ENCODE measurements around the gene XXYLT1.

Gene XXYLT1

DNA sequence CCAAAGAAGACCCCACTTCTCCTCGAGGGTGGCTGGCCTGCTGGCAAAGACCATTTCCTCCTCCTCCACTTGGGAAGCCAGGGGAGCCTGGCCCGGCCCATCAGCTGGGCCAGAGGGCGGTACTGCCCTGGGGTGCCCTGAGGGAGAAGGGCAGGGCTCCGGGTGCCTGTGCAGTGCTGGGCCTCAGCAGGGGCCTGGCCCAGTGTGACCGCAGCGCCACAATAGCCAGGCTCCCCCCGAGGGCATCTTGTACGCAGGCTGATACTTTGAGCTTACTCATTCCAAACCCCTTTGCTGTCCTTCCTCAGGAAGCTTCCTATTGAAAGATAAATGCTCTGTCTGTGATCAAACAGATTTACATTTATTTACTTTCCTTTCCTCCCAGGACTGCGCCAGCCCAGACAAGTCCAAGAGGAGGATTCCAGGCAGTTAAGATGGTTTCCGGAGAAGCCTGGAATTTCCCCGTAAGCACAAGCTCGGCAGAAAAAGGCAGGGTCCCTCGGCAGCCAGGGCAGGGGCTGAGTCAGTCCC, 240.1 kb downstream of the XXYLT1 start:
- peak in 3 of 42 donors; percentile 11 to 21 (median 14) for DNase-seq
- intact Hi-C loops (cut with DNase I): no loop called here

DNA sequence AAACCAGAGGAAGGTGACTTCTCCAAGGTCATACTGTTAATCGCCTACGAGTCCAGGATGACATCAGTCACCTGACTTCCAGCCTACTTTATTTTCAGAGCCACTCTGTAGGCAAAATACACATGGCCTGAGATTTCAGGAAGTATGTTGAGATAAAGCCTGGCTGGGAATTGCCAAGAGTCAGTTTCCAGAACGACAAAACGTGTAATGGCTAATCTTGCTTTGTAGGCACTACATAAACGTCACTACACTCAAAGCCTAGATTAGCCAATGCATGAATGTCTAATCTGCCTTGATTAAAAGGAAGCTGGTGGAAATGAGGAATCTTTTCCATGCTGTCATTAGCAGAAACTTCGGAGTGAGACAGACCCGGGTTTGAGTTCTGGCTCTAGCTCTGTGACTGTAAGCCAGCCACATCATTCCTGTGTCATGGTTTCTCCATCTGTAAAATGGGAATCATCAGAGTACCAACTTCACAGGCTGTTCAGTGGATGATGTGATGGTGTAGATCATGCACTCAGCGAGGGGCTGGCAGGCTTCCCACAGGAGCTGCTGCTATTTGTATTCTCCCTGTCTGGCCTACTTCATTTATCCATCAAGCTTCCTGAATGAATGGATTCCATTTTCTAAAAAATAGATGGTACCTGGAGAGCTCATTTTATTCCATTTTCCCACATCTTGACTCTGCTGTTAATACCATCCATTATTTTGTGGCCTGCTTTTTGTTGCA, 241.9 kb downstream of the XXYLT1 start:
- peak in 2 of 42 donors; percentile 3 to 7 for DNase-seq
- intact Hi-C loops (cut with DNase I): no loop called here

DNA sequence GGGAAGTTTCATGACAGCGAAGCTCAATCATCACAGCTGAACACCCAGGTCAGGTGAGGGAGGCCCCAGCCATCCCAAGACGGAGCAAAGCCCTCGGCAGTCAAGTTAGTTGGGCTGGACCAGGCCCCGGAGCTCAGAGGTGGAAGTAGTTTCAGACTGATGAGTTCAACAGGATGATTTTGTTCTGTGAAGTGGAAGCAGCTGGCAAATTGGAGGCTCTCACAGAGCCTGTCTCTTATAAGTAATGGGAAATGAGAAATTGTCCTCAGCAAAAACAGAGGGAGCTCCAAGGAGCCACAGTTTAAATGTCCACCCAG, 245.1 kb downstream of the XXYLT1 start:
- intact Hi-C loops (cut with DNase I): no loop called here
- no peak for DNase-seq

DNA sequence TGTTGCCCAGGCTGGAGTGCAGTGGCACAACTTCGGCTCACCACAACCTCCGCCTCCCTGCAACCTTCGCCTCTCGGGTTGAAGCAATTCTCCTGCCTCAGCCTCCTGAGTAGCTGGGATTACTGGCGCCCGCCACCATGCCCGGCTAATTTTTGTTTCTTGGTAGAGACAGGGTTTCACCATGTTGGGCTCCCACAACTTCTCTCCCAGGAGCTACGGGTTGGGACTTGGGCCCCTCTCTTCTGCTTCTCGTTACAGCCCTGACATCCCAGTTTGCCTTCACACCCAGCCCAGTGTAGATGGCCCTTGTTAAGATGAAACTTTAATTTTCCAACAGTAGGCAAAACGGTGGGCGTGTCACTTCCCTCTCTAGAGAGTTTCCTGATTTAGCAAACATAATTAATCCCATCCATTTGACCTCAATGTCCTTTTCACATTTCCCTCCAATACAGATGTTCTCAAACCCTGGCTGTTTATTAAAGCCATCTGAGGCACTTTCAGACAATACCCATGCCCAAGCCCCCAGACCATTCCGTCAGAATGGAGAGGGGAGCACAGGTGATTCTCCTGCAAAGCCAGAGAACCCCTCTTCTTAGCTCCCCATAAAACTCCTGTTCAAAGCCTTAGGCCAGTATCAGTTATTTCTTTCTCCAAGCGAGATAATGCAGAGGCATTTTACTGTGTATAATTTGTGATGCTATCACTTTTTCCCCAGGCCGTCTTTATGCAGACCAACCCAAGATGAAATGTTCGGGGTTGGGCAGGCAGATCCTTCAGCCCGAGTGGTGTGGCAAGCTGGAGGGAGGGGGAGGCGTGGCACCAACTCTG, 245.7 kb downstream of the XXYLT1 start:
- peak in 1 of 42 donors; percentile 23 for DNase-seq
- intact Hi-C loops (cut with DNase I): no loop called here

DNA sequence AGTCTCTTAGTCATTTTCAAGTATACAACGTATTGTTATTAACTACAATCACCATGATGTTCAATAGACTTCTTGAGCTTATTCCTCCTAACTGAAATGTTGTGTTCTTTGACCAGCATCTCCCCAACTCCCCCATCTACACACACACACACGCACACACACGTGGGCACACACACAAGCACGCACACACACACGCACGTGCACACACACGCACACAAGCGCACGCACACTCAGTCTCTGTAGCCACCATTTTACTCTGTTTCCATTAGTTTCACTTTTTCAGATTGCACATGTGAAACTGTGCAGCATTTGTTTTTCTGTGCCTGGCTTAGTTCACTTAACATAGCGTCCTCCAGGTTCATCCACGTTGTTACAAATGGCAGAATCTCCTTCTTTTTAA, 247.0 kb downstream of the XXYLT1 start:
- intact Hi-C loops (cut with DNase I): no loop called here
- peak in 1 of 42 donors; percentile 2 for DNase-seq

DNA sequence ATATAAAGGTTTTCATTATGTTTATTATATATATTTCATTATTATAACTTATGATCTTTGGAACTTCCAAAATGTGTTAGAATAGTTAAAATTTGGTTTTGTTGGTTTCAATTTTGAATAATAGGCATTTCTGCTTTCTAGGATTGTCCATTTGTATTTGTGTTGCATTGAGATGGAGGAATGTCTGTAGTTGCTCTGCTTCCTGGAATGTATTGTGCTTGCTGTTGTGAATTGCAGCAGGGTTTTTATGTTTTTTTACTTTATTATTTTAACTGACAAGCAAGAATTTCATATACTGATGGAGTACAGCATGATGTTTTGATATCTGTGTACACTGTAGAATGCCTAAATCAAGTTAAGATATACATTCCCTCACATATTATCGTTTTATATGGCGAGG, 247.4 kb downstream of the XXYLT1 start:
- intact Hi-C loops (cut with DNase I): no loop called here
- no peak for DNase-seq

DNA sequence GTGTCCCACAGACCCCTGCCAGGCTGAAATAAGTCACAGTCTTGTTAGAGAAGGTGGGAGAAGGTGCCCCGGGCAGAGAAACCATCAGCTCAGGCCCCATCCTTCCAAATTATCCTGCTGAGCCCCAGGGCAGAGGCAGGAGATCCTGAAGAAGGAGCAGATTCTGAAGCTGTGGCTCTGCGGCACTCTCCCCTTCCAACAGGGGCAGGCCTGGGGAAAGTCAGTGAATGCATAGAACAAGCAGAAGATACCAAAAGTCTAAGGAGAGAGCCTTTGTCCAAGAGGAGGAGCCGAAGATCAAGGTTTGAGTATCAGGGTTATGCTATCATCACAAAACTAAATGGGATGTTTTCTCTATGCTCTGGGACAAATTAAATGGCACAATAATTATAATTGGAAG, 249.3 kb downstream of the XXYLT1 start:
- intact Hi-C loops (cut with DNase I): no loop called here
- DNase-seq: peak in 1 of 42 donors; percentile 9

DNA sequence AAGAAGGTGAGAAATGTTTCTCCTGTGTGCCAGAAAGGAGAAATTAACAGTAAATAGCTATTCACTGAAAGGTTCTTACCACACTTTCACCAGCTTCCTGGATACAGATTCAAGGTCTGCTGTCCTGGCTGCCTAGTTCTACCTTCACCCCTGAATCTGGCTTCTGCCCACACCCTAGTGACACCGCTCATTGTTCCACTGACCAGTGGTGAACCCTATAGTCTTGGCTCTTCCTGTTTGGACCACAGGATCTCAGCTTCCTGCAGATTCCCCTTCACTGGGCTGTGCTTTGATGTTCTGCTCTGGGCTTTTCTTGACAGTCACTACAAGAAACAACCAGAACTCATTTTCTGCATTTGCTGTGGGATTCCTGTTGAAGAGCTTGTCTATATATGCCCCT, 250.0 kb downstream of the XXYLT1 start:
- intact Hi-C loops (cut with DNase I): no loop called here
- no peak for DNase-seq

DNA sequence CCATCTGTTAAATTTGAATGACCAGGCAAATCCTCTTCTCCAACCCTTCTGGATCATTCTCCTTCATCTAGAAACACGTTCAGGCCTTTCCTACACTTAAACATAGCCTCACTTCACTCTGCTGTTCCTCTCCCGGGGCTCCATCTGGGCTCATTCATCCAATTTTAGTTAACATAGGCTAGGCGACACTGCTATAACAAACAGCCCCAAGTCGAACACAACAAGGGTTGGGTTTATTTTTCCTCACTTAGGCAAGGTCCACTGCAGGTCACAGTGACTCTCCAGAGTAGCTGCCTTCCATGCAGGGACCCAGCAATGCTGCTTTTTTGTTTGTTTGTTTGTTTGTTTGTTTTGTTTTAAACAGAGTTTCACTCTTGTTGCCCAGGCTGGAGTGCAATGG, 250.8 kb downstream of the XXYLT1 start:
- intact Hi-C loops (cut with DNase I): no loop called here
- peak in 1 of 42 donors; percentile 1 for DNase-seq

DNA sequence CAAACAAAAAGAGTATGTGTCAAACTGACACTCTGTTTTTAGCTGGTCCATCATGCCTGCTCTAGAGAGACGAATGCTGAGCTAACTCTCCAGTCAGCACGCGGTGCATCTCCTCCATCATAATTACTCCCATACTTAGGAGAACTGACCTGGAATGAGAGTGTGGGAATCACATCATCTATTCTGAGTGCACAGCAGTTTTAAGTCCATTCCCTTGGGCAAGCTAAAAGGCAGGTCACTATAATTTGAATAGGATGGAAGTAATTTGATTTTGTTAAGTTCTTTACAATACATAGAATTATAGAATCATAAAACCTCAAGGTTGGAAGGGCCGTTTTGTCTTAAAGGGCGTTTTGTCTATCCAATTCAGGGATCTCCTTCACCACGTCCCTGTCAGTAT, 251.6 kb downstream of the XXYLT1 start:
- intact Hi-C loops (cut with DNase I): no loop called here

More for the DNA sequence above, 251.6 kb downstream of the XXYLT1 start:
- no peak for DNase-seq
